CD4-positive, alpha-beta T cell (primary cell): ENCODE results near the gene PAX2. TPM values are rescaled to one million over a fixed set of nuclear protein-coding genes. Genes with fewer than 3 reads are reported as not detected.
"Not testable (repeated sequence)": the region's sequence is repeated elsewhere in the genome, so short reads cannot be mapped to it uniquely, and the experiment has no call there.

Experiments
- ATAC-seq: fragments of 200-7000 bp; cut with Tn5 transposase; one replicate; pipeline ENCODE4 v1.10.0; 2022; ENCODE audit warnings: mild to moderate bottlenecking; ENCODE audit not compliant: poor library complexity
- CTCF ChIA-PET: fragments of 350-600 bp; sonication (Branson Sonifier 250); formaldehyde crosslinking; loops from one replicate; lab custom pipeline; 2021; ENCODE audit warnings: antibody characterized with exemption, inconsistent platforms; lab: Charles Lee
- POLR2A ChIA-PET: fragments of 350-600 bp; sonication (Branson Sonifier 250); formaldehyde crosslinking; loops from one replicate; lab custom pipeline; 2021; ENCODE audit warnings: antibody characterized with exemption, inconsistent platforms; lab: Charles Lee
- DNase-seq, 14 experiments: peaks; one replicate each; pipeline ENCODE4 v3.0.0-alpha.2; 2013 to 2020; ENCODE audit warnings: mixed read lengths in 2 of 14
- H3K27ac ChIP-seq, 2 donors: one replicate each; pipeline versions ENCODE4 v1.5.1 to v1.7.0; 2013; ENCODE audit warnings: low read length in 2 of 2, low read depth in 1 of 2, mild to moderate bottlenecking in 1 of 2
- H3K27me3 ChIP-seq, 2 experiments: 1 replicate in 1 of 2; 2 replicates in 1 of 2; pipeline versions ENCODE4 v1.6.1 to v1.7.0; 2013; ENCODE audit warnings: low read length in 2 of 2, control low read depth in 1 of 2, mild to moderate bottlenecking in 1 of 2, moderate library complexity in 1 of 2; ENCODE audit not compliant: insufficient read depth in 2 of 2, control insufficient read depth in 1 of 2
- H3K36me3 ChIP-seq: one replicate; pipeline ENCODE4 v1.6.1; 2013; ENCODE audit warnings: low read length, control low read depth; ENCODE audit not compliant: insufficient read depth
- H3K4me1 ChIP-seq: one replicate; pipeline ENCODE4 v1.6.1; 2013; ENCODE audit warnings: low read length, control low read depth; ENCODE audit not compliant: insufficient read depth
- H3K4me3 ChIP-seq: one replicate; pipeline ENCODE4 v1.5.1; 2013; ENCODE audit warnings: mild to moderate bottlenecking, low read length, moderate library complexity
- H3K9me3 ChIP-seq, 2 experiments: 1 replicate in 1 of 2; 2 replicates in 1 of 2; pipeline versions ENCODE4 v1.6.1 to v1.7.0; 2013; ENCODE audit warnings: low read length in 2 of 2, mild to moderate bottlenecking in 2 of 2, control low read depth in 1 of 2, moderate library complexity in 1 of 2; ENCODE audit not compliant: control insufficient read depth in 1 of 2, insufficient read depth in 1 of 2
- H3K27ac Mint-ChIP-seq: one replicate; pipeline ENCODE4 v1.8.0; 2020; ENCODE audit warnings: mixed read lengths
- H3K27me3 Mint-ChIP-seq: one replicate; pipeline ENCODE4 v1.8.0; 2021; ENCODE audit warnings: mixed read lengths
- H3K36me3 Mint-ChIP-seq: one replicate; pipeline ENCODE4 v1.8.0; 2021; ENCODE audit warnings: low read depth, mixed read lengths
- H3K4me1 Mint-ChIP-seq: one replicate; pipeline ENCODE4 v1.8.0; 2021; ENCODE audit warnings: low read depth, mixed read lengths
- H3K4me3 Mint-ChIP-seq: one replicate; pipeline ENCODE4 v1.8.0; 2020; ENCODE audit warnings: mild to moderate bottlenecking, mixed read lengths
- H3K9me3 Mint-ChIP-seq: one replicate; pipeline ENCODE4 v1.8.0; 2020; ENCODE audit warnings: mixed read lengths
- intact Hi-C, 2 experiments: fragments of 100-400 bp; cut with DNase I in 1 of 2; cut with micrococcal nuclease in 1 of 2; formaldehyde crosslinking; loops; one replicate each; pipeline versions ENCODE4 v1.15.1 to v1.9.0; 2023 to 2025; cut with DNase I, micrococcal nuclease
- total RNA-seq, 174 experiments: library from RNA in 2 of 174; stranded (reverse) in 2 of 174; gene quantifications; one replicate each; pipeline ENCODE4 v1.2.3 and lab custom pipeline; 2021 to 2026
- TF ChIP-seq, protein P1 (sequence below): fragments of 200-600 bp; IDR thresholded peaks from one replicate; pipeline ENCODE4 v1.8.0; 2022; ENCODE audit warnings: antibody characterized with exemption, mild to moderate bottlenecking

The PAX2 gene
- total RNA-seq, 2 experiments from 2014 or later = not detected

DNA sequence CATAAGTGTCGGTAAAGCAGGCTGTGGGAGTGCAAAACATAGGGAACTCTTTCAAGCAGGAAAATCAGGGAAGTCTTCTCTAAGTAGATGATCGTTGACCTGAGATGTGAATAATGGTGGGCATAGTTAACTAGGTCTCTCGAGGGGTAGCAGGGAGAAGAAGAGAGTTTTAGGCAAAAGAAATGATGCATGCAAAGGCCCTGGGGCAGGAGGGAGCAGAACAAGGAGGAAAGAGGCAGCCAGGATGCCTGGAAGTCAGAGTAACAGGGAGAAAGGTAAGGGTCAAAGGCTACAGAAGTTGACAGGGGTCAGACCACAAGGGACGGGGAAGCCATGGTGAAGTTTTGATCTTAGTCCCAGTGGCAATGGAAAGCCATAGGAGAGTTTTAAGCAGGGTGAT is 47.8 kb upstream of the PAX2 start:
- TF ChIP-seq, protein P1, sequence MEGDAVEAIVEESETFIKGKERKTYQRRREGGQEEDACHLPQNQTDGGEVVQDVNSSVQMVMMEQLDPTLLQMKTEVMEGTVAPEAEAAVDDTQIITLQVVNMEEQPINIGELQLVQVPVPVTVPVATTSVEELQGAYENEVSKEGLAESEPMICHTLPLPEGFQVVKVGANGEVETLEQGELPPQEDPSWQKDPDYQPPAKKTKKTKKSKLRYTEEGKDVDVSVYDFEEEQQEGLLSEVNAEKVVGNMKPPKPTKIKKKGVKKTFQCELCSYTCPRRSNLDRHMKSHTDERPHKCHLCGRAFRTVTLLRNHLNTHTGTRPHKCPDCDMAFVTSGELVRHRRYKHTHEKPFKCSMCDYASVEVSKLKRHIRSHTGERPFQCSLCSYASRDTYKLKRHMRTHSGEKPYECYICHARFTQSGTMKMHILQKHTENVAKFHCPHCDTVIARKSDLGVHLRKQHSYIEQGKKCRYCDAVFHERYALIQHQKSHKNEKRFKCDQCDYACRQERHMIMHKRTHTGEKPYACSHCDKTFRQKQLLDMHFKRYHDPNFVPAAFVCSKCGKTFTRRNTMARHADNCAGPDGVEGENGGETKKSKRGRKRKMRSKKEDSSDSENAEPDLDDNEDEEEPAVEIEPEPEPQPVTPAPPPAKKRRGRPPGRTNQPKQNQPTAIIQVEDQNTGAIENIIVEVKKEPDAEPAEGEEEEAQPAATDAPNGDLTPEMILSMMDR = no peak
- H3K4me3 ChIP-seq = no peak overlapping the region
- Mint-ChIP-seq H3K27me3 (peaks cover 36% of the 10 kb centered on the region), H3K27ac (no peak overlapping the region), H3K4me1 (no peaks in the 10 kb centered on the region), H3K36me3 (no peaks in the 10 kb centered on the region), H3K9me3 (no peaks in the 10 kb centered on the region), H3K4me3 (no peak overlapping the region)
- intact Hi-C loops = no loop called here
- no peaks in the 10 kb centered on the region for H3K9me3 ChIP-seq
- ATAC-seq (no peak), DNase-seq (no peak)
- no peaks in the 10 kb centered on the region for H3K36me3 ChIP-seq
- CTCF ChIA-PET = no interaction called here
- no peak overlapping the region for H3K27ac ChIP-seq
- H3K4me1 ChIP-seq = no peaks in the 10 kb centered on the region
- H3K27me3 ChIP-seq = peaks cover 4 to 16% of the 10 kb centered on the region in 2 experiments
- POLR2A ChIA-PET = no interaction called here

DNA sequence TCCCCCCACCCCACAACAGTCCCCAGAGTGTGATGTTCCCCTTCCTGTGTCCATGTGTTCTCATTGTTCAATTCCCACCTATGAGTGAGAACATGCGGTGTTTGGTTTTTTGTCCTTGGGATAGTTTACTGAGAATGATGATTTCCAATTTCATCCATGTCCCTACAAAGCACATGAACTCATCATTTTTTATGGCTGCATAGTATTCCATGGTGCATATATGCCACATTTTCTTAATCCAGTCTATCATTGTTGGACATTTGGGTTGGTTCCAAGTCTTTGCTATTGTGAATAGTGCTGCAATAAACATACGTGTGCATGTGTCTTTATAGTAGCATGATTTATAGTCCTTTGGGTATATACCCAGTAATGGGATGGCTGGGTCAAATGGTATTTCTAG is 43.7 kb upstream of the PAX2 start:
- H3K9me3 Mint-ChIP-seq, H3K36me3 ChIP-seq, ATAC-seq, CTCF ChIA-PET, H3K4me3 Mint-ChIP-seq, H3K36me3 Mint-ChIP-seq, H3K4me3 ChIP-seq, H3K27ac Mint-ChIP-seq, intact Hi-C loops, H3K27ac ChIP-seq, H3K4me1 ChIP-seq, H3K4me1 Mint-ChIP-seq, POLR2A ChIA-PET, DNase-seq, H3K9me3 ChIP-seq: not testable (repeated sequence)
- peaks cover 10 to 29% of the 10 kb centered on the region in 2 experiments for H3K27me3 ChIP-seq
- peaks cover 45% of the 10 kb centered on the region for H3K27me3 Mint-ChIP-seq

DNA sequence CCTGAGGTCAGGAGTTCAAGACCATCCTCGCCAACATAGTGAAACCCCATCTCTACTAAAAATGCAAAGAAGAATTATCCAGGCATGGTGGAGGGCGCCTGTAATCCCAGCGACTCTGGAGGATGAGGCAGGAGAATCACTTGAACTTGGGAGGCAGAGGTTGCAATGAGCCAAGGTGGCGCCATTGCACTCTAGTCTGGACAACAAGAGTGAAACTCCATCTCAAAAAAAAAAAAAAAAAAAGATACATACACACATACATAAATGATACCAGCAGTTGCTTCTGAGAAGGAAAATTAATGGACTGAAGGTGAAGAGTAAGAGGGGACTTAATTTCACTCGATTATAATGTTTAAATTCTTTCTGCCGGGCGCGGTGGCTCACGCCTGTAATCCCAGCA is 40.2 kb upstream of the PAX2 start:
- no peak for ATAC-seq
- Mint-ChIP-seq H3K36me3 (no peaks in the 10 kb centered on the region), H3K4me1 (no peaks in the 10 kb centered on the region), H3K27me3 (peaks cover 52% of the 10 kb centered on the region), H3K4me3 (no peak overlapping the region), H3K27ac (no peak overlapping the region), H3K9me3 (no peaks in the 10 kb centered on the region)
- CTCF ChIA-PET = no interaction called here
- POLR2A ChIA-PET = no interaction called here
- TF ChIP-seq, protein P1 = no peak
- H3K9me3 ChIP-seq = peaks cover 0 to 4% of the 10 kb centered on the region in 2 experiments
- intact Hi-C loops = no loop called here
- H3K4me1 ChIP-seq = no peaks in the 10 kb centered on the region
- DNase-seq = no peak
- no peak overlapping the region for H3K27ac ChIP-seq
- H3K27me3 ChIP-seq = peaks cover 25 to 52% of the 10 kb centered on the region in 2 experiments
- no peaks in the 10 kb centered on the region for H3K36me3 ChIP-seq
- H3K4me3 ChIP-seq = no peak overlapping the region

DNA sequence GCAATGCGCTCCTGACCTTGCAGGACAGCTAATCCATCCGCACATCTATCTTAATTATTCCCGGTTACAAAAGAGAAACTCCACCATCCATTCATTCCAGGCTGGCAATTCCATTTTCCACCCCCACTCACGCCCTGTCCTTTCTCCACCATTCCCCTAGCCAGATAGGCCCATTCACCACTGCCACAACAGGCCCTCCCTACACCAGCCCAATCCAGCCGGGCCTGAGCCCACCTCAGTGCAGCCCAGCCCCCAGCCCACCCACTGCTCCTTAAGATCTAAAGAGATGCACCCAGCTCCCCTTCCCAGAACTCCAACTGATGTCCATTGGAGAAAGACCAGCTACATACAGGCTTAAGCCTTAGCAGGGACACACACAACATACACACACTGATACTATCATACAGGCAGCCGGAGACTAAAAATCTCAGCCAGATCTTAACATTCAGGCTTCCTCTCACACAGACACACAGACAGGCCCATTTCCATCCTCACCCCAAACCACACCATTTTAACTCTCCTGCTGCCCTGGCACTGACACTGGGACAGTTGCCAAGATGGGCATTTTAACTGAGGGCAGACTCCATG is 38.0 kb upstream of the PAX2 start:
- DNase-seq (no peak), ATAC-seq (no peak)
- Mint-ChIP-seq H3K9me3 (no peaks in the 10 kb centered on the region), H3K4me1 (peaks cover 3% of the 10 kb centered on the region), H3K4me3 (no peak overlapping the region), H3K27ac (no peak overlapping the region), H3K27me3 (peaks cover 72% of the 10 kb centered on the region), H3K36me3 (no peaks in the 10 kb centered on the region)
- Histone ChIP-seq H3K4me1 (peaks cover 2% of the 10 kb centered on the region), H3K36me3 (no peaks in the 10 kb centered on the region), H3K9me3 (peaks cover 0 to 5% of the 10 kb centered on the region in 2 experiments), H3K27me3 (peaks cover 44 to 65% of the 10 kb centered on the region in 2 experiments), H3K27ac (no peak overlapping the region), H3K4me3 (no peak overlapping the region)
- ChIA-PET POLR2A (no interaction called here), CTCF (no interaction called here)
- intact Hi-C loops = no loop called here
- TF ChIP-seq, protein P1 = no peak
